GM12892 (cell line): Measurements from ENCODE around the gene LDAH.

Source experiments
- POLR2A ChIP-seq: IDR thresholded peaks from 2 replicates; pipeline ENCODE4 v1.6.1; 2011; ENCODE audit warnings: low read depth, low read length, control low read depth
- POLR2AphosphoS5 ChIP-seq: IDR thresholded peaks from 2 replicates; pipeline ENCODE4 v1.6.1; 2011; ENCODE audit warnings: low read depth, low read length, control low read depth

- TF ChIP-seq POLR2AphosphoS5 (no peak), POLR2A (no peak)
Measured at GRCh38 chr2:20635675-20636584, 187.0 kb downstream of the LDAH start.
